HepG2 (cell line): ENCODE results near the gene METAP1. TPM values are rescaled to one million over a fixed set of nuclear protein-coding genes. Genes with fewer than 3 reads are reported as not detected.

Experiments used
- E2F5 ChIP-seq: sonication (generic); formaldehyde crosslinking; conservative IDR thresholded peaks from 2 replicates; pipeline ENCODE4 v1.4.0; 2020; ENCODE audit warnings: missing genetic modification reagents
- MXI1 ChIP-seq: IDR thresholded peaks from 3 replicates; pipeline ENCODE4 v1.6.1; 2012; ENCODE audit warnings: low read depth, low read length, inconsistent platforms, borderline replicate concordance
- RBFOX2 ChIP-seq: fragments of 200-400 bp; formaldehyde crosslinking; IDR thresholded peaks from 2 replicates; pipeline ENCODE4 v1.6.1; 2017; ENCODE audit warnings: low read depth, mild to moderate bottlenecking, low read length
- SIN3A ChIP-seq: IDR thresholded peaks from 2 replicates; pipeline ENCODE4 v1.6.1; 2011; ENCODE audit warnings: low read depth, mild to moderate bottlenecking, control low read depth, low read length, borderline replicate concordance
- SRY ChIP-seq: sonication (generic); formaldehyde crosslinking; IDR thresholded peaks from 2 replicates; pipeline ENCODE4 v1.8.0; 2022; ENCODE audit warnings: mild to moderate bottlenecking, missing genetic modification reagents
- STAG1 ChIP-seq: sonication (generic); formaldehyde crosslinking; IDR thresholded peaks from 2 replicates; pipeline ENCODE4 v1.4.0; 2020; ENCODE audit warnings: missing genetic modification reagents
- ZBTB26 ChIP-seq: IDR thresholded peaks from 2 replicates; pipeline ENCODE4 v1.6.1; 2016; ENCODE audit warnings: missing compliant biosample characterization, missing genetic modification reagents, borderline replicate concordance
- ZBTB3 ChIP-seq: sonication (generic); formaldehyde crosslinking; IDR thresholded peaks from 2 replicates; pipeline ENCODE4 v1.4.0; 2020; ENCODE audit warnings: low read depth, mild to moderate bottlenecking, moderate library complexity, missing genetic modification reagents, borderline replicate concordance
- ZBTB40 ChIP-seq, 2 experiments: fragments of 450-650 bp in 1 of 2; sonication (generic) in 1 of 2; formaldehyde crosslinking in 1 of 2; IDR thresholded peaks; 2 replicates each; pipeline versions ENCODE4 v1.6.1 to v1.8.0; 2016 to 2022; ENCODE audit warnings: antibody characterized with exemption in 1 of 2, mild to moderate bottlenecking in 1 of 2, missing genetic modification reagents in 1 of 2
- ZFY ChIP-seq: sonication (generic); formaldehyde crosslinking; IDR thresholded peaks from 2 replicates; pipeline ENCODE4 v1.4.0; 2020; ENCODE audit warnings: missing genetic modification reagents
- ZNF343 ChIP-seq: sonication (generic); formaldehyde crosslinking; IDR thresholded peaks from 2 replicates; pipeline ENCODE4 v1.4.0; 2020; ENCODE audit warnings: mild to moderate bottlenecking, missing genetic modification reagents
- ZNF605 ChIP-seq: sonication (generic); formaldehyde crosslinking; IDR thresholded peaks from 2 replicates; pipeline ENCODE4 v1.8.0; 2022; ENCODE audit warnings: mild to moderate bottlenecking, missing genetic modification reagents
- ZNF615 ChIP-seq: sonication (generic); formaldehyde crosslinking; IDR thresholded peaks from 2 replicates; pipeline ENCODE4 v1.5.0; 2020; ENCODE audit warnings: mild to moderate bottlenecking, missing genetic modification reagents, borderline replicate concordance
- ZNF737 ChIP-seq: sonication (generic); formaldehyde crosslinking; IDR thresholded peaks from 2 replicates; pipeline ENCODE4 v1.5.0; 2020; ENCODE audit warnings: missing genetic modification reagents, mild to moderate bottlenecking, borderline replicate concordance
- ZNF761 ChIP-seq: sonication (generic); formaldehyde crosslinking; conservative IDR thresholded peaks from 2 replicates; pipeline ENCODE4 v1.4.0; 2020; ENCODE audit warnings: mild to moderate bottlenecking, missing genetic modification reagents
- ZNF777 ChIP-seq: sonication (generic); formaldehyde crosslinking; IDR thresholded peaks from 2 replicates; pipeline ENCODE4 v1.4.0; 2020; ENCODE audit warnings: missing genetic modification reagents
- polyA plus RNA-seq, 8 experiments: library from polyadenylated mRNA; depleted of rRNA in 3 of 8; stranded (reverse) in 7 of 8; unstranded in 1 of 8; fragments of >200 nt; fragmentation: Illumina TruSeq in 4 of 8; extraction: Trizol in 4 of 8; gene quantifications; 2 replicates each; pipeline versions ENCODE4 v1.2.1 to v1.2.3, GENCODE V29; 2011 to 2016; ENCODE audit warnings: low read depth in 4 of 8, missing spikeins in 1 of 8, mixed read lengths in 1 of 8; ENCODE audit not compliant: insufficient read depth in 1 of 8
- total RNA-seq, 5 experiments: library from RNA; depleted of rRNA; stranded (reverse); fragments of >200 nt; fragmentation: Illumina TruSeq; extraction: Trizol; gene quantifications; 2 replicates each; pipeline ENCODE4 v1.2.3, GENCODE V29; 2016; ENCODE audit warnings: low read depth in 1 of 5

Gene METAP1
- total and polyA plus RNA-seq, 2 of the 13 experiments (the other 11 are each of a cell fraction or from before 2014, with no cell fraction given) = 44.9 to 53.5 TPM

- TF ChIP-seq ZNF761 (CRISPR knock-in tag) = 0 out of 2 replicates have a peak, but pooled peaks have one; percentile 47
- TF ChIP-seq E2F5 (CRISPR knock-in tag) = no peak
- TF ChIP-seq SIN3A = peak; percentile 87; the same call in 1 of the 2 replicates
- peak; percentile 45; the same call in 1 of the 2 replicates for TF ChIP-seq ZNF777 (CRISPR knock-in tag)
- peak; percentile 83 for TF ChIP-seq ZNF605 (CRISPR knock-in tag)
- peak; percentile 82 for TF ChIP-seq ZFY
- peak; percentile 93 for TF ChIP-seq RBFOX2
- TF ChIP-seq ZBTB40 (IDR thresholded peaks at IDR 0.05) = no peak
- TF ChIP-seq ZBTB40 (CRISPR knock-in tag; IDR thresholded peaks at IDR 0.05) = peak; percentile 32
- peak; percentile 44; the same call in 1 of the 2 replicates for TF ChIP-seq ZBTB26
- TF ChIP-seq STAG1 (CRISPR knock-in tag) = peak; percentile 8; the same call in 1 of the 2 replicates
- no peak for TF ChIP-seq ZNF615 (CRISPR knock-in tag)
- peak; percentile 24; the same call in 1 of the 2 replicates for TF ChIP-seq ZBTB3 (CRISPR knock-in tag)
- TF ChIP-seq ZNF343 = peak; percentile 62; the same call in 1 of the 2 replicates
- peak; percentile 60; the same call in 1 of the 3 replicates for TF ChIP-seq MXI1
- TF ChIP-seq SRY (CRISPR knock-in tag) = peak; percentile 82; the same call in 1 of the 2 replicates
- peak; percentile 66 for TF ChIP-seq ZNF737 (CRISPR knock-in tag)
Measured at GRCh38 chr4:99088481-99089365, 93.2 kb downstream of the METAP1 start, which contains the start of gene ADH5 (continued).
